Measurements from ENCODE around the gene TTBK2.
"Not testable (repeated sequence)": the region's sequence is repeated elsewhere in the genome, so short reads cannot be mapped to it uniquely, and the experiment has no call there.

The TTBK2 gene

GRCh38 chr15:42772144-42772543 is 148.4 kb downstream of the TTBK2 start:
- in situ Hi-C loops (cut with MboI; ENCODE audit: low sequenced_read_pairs): no loop called here

GRCh38 chr15:42766109-42766508 is 154.5 kb downstream of the TTBK2 start:
- in situ Hi-C loops (cut with MboI; ENCODE audit: low sequenced_read_pairs): not testable (repeated sequence)

- in situ Hi-C loops (cut with MboI; ENCODE audit: low sequenced_read_pairs): not testable (repeated sequence)
Observed at GRCh38 chr15:42764154-42764731, 156.3 kb downstream of the TTBK2 start.

GRCh38 chr15:42761813-42762212 is 158.8 kb downstream of the TTBK2 start:
- in situ Hi-C loops (cut with MboI; ENCODE audit: low sequenced_read_pairs): not testable (repeated sequence)

- in situ Hi-C loops (cut with MboI; ENCODE audit: low sequenced_read_pairs): no loop called here
Observed at GRCh38 chr15:42760759-42761158, 159.8 kb downstream of the TTBK2 start.

- in situ Hi-C loops (cut with MboI; ENCODE audit: low sequenced_read_pairs): no loop called here
Observed at GRCh38 chr15:42759093-42759492, 161.5 kb downstream of the TTBK2 start.

- in situ Hi-C loops (cut with MboI; ENCODE audit: low sequenced_read_pairs): no loop called here
Observed at GRCh38 chr15:42750306-42750705, 170.3 kb downstream of the TTBK2 start.

- in situ Hi-C loops (cut with MboI; ENCODE audit: low sequenced_read_pairs): no loop called here
Observed at GRCh38 chr15:42749266-42749665, 171.3 kb downstream of the TTBK2 start.

- in situ Hi-C loops (cut with MboI; ENCODE audit: low sequenced_read_pairs): no loop called here
Observed at GRCh38 chr15:42744195-42744594, 176.4 kb downstream of the TTBK2 start.

- in situ Hi-C loops (cut with MboI; ENCODE audit: low sequenced_read_pairs): no loop called here
Observed at GRCh38 chr15:42742149-42742548, 178.4 kb downstream of the TTBK2 start.

- in situ Hi-C loops (cut with MboI; ENCODE audit: low sequenced_read_pairs): no loop called here
Observed at GRCh38 chr15:42741710-42742109, 178.9 kb downstream of the TTBK2 start.

- in situ Hi-C loops (cut with MboI; ENCODE audit: low sequenced_read_pairs): no loop called here
Observed at GRCh38 chr15:42737529-42738328, 182.8 kb downstream of the TTBK2 start.

GRCh38 chr15:42736793-42737528 is 183.6 kb downstream of the TTBK2 start, which contains the start of gene CDAN1:
Gene CDAN1, minus strand, starts transcription at chr15:42737128. Its CDS starts 26 bp downstream, at chr15:42737102.
- in situ Hi-C loops (cut with MboI; ENCODE audit: low sequenced_read_pairs): no loop called here

GRCh38 chr15:42736178-42736792 is 184.3 kb downstream of the TTBK2 start:
- in situ Hi-C loops (cut with MboI; ENCODE audit: low sequenced_read_pairs): no loop called here

GRCh38 chr15:42735382-42736165 is 185.0 kb downstream of the TTBK2 start:
- in situ Hi-C loops (cut with MboI; ENCODE audit: low sequenced_read_pairs): no loop called here

GRCh38 chr15:42734076-42734672 is 186.4 kb downstream of the TTBK2 start:
- in situ Hi-C loops (cut with MboI; ENCODE audit: low sequenced_read_pairs): no loop called here

- in situ Hi-C loops (cut with MboI; ENCODE audit: low sequenced_read_pairs): no loop called here
Observed at GRCh38 chr15:42733027-42733426, 187.6 kb downstream of the TTBK2 start.

- in situ Hi-C loops (cut with MboI; ENCODE audit: low sequenced_read_pairs): no loop called here
Observed at GRCh38 chr15:42732095-42732827, 188.3 kb downstream of the TTBK2 start.

GRCh38 chr15:42731461-42731860 is 189.1 kb downstream of the TTBK2 start:
- in situ Hi-C loops (cut with MboI; ENCODE audit: low sequenced_read_pairs): no loop called here
